GM10847 (cell line): ENCODE results near the gene CATSPERZ.

Experiments used
- POLR2A ChIP-seq: IDR thresholded peaks from 2 replicates; pipeline ENCODE4 v1.6.1; 2011; ENCODE audit not compliant: insufficient read length; ENCODE audit errors: extremely low read depth

Gene CATSPERZ

GRCh38 chr11:64275031-64275800, 24.9 kb upstream of the CATSPERZ start:
- TF ChIP-seq POLR2A: no peak

- no peak for TF ChIP-seq POLR2A
Measured at GRCh38 chr11:64275841-64276240, 24.3 kb upstream of the CATSPERZ start.

- no peak for TF ChIP-seq POLR2A
Measured at GRCh38 chr11:64276653-64277431, 23.3 kb upstream of the CATSPERZ start.

- TF ChIP-seq POLR2A: no peak
Measured at GRCh38 chr11:64278576-64279190, 21.5 kb upstream of the CATSPERZ start.

GRCh38 chr11:64281957-64282770, 18.0 kb upstream of the CATSPERZ start:
- TF ChIP-seq POLR2A: no peak

GRCh38 chr11:64283092-64283491, 17.1 kb upstream of the CATSPERZ start:
- TF ChIP-seq POLR2A: no peak

- peak; percentile 38 for TF ChIP-seq POLR2A
Measured at GRCh38 chr11:64284048-64284961, 15.9 kb upstream of the CATSPERZ start, which contains the start of gene BAD. TSS of gene BAD (minus strand) at chr11:64284665. CDS start at chr11:64284368, 297 bp downstream.

GRCh38 chr11:64284962-64285884, 14.9 kb upstream of the CATSPERZ start, which contains the start of gene GPR137:
TSS of gene GPR137 (plus strand) at chr11:64285848. CDS start at chr11:64286525, 677 bp downstream.
- TF ChIP-seq POLR2A: no peak

- no peak for TF ChIP-seq POLR2A
Measured at GRCh38 chr11:64285885-64286800, 14.0 kb upstream of the CATSPERZ start.

GRCh38 chr11:64286801-64287159, 13.4 kb upstream of the CATSPERZ start:
- no peak for TF ChIP-seq POLR2A

GRCh38 chr11:64287676-64288352, 12.3 kb upstream of the CATSPERZ start:
- TF ChIP-seq POLR2A: no peak
